Measurements from ENCODE around the gene REEP3.

The REEP3 gene

DNA sequence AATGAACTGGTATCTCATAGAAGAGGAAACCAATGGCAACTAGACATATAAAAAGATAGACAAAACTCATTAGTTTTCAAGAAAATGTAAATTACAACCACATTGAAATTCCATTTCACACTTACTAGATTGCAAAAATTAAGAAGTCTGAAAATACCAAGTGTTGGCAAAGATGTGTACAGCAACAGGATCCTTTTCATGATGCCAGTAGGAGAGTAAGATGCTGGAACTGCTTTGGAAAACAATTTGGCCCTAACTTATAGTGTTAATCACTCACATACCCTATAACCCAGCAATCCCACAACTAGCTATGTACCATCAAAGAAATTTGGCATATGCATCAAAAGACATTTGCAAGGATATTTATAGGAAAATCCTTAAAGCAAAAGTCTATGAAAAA lies 15.5 kb downstream of the REEP3 start:
- no peaks in the 10 kb centered on the region for H3K36me3 ChIP-seq (ENCODE audit: control insufficient read depth, insufficient read depth, low read length)
- H3K9ac ChIP-seq (ENCODE audit: low read depth, low read length), result no peak overlapping the region
- H3K4me1 ChIP-seq (ENCODE audit: control insufficient read depth, insufficient read depth, low read length), result no peaks in the 10 kb centered on the region
- H3K4me3 ChIP-seq (ENCODE audit: low read depth, low read length), result no peak overlapping the region
- H3K9me3 ChIP-seq (ENCODE audit: control insufficient read depth, insufficient read depth, low read length), result no peaks in the 10 kb centered on the region
- H3K27me3 ChIP-seq (ENCODE audit: control insufficient read depth, insufficient read depth, low read length), result no peaks in the 10 kb centered on the region

DNA sequence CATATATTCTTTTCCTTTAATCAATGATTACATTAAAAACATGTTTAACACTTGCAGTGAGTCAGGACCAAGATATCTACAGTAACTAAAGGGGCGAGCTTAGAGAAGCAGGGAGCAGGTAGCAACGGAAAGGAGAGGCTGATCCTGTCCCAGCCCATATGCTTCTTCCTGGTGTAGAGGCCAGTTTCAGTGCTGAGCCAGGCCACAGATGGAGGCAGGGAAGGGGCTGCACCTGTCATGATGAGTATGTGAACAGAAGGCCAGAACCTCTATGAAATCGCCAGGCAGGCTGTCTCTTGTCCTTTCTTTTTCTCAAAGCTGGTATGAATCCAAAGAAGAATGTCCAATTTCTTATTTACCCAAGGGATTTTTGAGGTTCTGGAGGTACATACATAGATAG lies 16.3 kb downstream of the REEP3 start:
- H3K9ac ChIP-seq (ENCODE audit: low read depth, low read length), result no peak overlapping the region
- no peaks in the 10 kb centered on the region for H3K36me3 ChIP-seq (ENCODE audit: control insufficient read depth, insufficient read depth, low read length)
- no peaks in the 10 kb centered on the region for H3K27me3 ChIP-seq (ENCODE audit: control insufficient read depth, insufficient read depth, low read length)
- no peak overlapping the region for H3K4me3 ChIP-seq (ENCODE audit: low read depth, low read length)
- H3K4me1 ChIP-seq (ENCODE audit: control insufficient read depth, insufficient read depth, low read length), result no peaks in the 10 kb centered on the region
- H3K9me3 ChIP-seq (ENCODE audit: control insufficient read depth, insufficient read depth, low read length), result no peaks in the 10 kb centered on the region

DNA sequence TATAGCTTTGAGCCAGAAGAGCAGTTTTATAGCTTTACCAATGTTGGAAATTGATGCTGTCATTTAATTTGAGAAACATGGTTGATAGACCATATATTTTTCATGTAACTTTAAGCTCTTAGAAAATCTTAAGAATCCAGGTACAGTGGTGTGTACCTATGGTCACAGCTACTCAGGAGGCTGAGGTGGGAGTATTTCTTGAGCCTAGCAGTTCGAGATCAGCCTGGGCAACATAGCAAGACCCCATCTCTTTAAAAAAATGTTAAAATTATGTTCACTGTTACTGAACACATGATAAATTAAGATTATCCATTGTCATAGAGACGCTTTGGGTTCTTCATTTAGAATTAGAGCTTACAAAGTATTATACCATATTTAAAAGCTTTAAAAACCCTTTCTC lies 18.2 kb downstream of the REEP3 start:
- no peak overlapping the region for H3K4me3 ChIP-seq (ENCODE audit: low read depth, low read length)
- H3K36me3 ChIP-seq (ENCODE audit: control insufficient read depth, insufficient read depth, low read length), result no peaks in the 10 kb centered on the region
- no peaks in the 10 kb centered on the region for H3K9me3 ChIP-seq (ENCODE audit: control insufficient read depth, insufficient read depth, low read length)
- H3K27me3 ChIP-seq (ENCODE audit: control insufficient read depth, insufficient read depth, low read length), result no peaks in the 10 kb centered on the region
- peaks cover 4% of the 10 kb centered on the region for H3K4me1 ChIP-seq (ENCODE audit: control insufficient read depth, insufficient read depth, low read length)
- no peak overlapping the region for H3K9ac ChIP-seq (ENCODE audit: low read depth, low read length)

DNA sequence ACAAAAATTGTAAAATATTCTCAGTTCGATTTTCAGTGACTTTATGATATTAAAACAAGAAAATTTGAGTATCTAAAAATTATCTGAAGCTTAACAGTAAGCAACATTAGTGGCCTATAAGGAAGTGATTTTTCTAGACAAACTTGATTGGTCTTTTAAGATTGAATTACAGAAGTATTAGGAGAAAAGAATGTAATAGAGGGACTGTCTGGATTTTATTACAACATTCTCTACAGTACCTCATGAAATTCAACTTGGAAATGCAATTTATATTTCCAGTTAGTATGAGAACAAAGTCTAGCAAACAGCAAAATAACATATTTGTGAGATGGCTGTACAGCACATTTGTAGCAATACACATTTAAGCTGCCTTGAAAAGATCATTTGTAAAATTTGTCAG lies 18.8 kb downstream of the REEP3 start:
- Histone ChIP-seq H3K36me3 (ENCODE audit: control insufficient read depth, insufficient read depth, low read length) (no peaks in the 10 kb centered on the region), H3K27me3 (ENCODE audit: control insufficient read depth, insufficient read depth, low read length) (no peaks in the 10 kb centered on the region)

DNA sequence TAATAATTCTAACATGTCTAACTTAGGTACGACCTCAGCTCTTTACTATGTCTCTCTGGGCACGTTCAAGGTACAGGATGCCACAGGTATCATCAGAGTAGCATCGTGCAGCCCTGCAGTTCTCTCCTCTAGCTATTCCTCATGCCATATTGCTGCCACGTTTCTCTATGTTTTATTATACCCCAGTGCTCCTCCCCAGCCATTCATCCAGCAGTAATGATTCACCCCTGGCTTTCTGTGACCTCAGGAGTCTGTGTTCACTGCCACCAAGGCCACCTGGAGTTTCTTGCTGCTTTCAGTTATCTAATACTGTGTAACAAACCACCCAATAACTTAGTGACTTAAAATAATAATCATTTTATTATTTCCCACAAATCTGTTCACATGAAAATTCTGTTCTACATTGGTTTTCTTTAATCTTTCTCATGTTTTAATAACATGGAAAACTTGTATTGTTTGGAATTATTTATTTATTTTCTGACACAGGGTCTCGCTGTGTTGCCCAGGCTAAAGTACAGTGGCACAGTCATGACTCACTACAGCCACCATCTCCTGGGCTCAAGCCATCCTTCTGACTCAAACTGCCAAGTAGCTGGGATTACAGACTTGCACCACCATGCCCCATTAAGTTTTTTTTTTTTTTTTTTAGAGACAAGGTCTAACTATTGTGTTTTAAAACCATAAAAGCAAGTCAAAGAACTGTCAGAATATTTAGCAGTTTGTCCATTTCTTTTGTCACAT lies 21.8 kb downstream of the REEP3 start:
- Histone ChIP-seq H3K9me3 (ENCODE audit: control insufficient read depth, insufficient read depth, low read length) (no peaks in the 10 kb centered on the region), H3K4me3 (ENCODE audit: low read depth, low read length) (no peak overlapping the region), H3K27me3 (ENCODE audit: control insufficient read depth, insufficient read depth, low read length) (no peaks in the 10 kb centered on the region), H3K9ac (ENCODE audit: low read depth, low read length) (no peak overlapping the region), H3K4me1 (ENCODE audit: control insufficient read depth, insufficient read depth, low read length) (peaks cover 6% of the 10 kb centered on the region), H3K36me3 (ENCODE audit: control insufficient read depth, insufficient read depth, low read length) (no peaks in the 10 kb centered on the region)

More for the DNA sequence above, 18.8 kb downstream of the REEP3 start:
- Histone ChIP-seq H3K9ac (ENCODE audit: low read depth, low read length) (no peak overlapping the region), H3K4me1 (ENCODE audit: control insufficient read depth, insufficient read depth, low read length) (peaks cover 6% of the 10 kb centered on the region), H3K4me3 (ENCODE audit: low read depth, low read length) (no peak overlapping the region), H3K9me3 (ENCODE audit: control insufficient read depth, insufficient read depth, low read length) (no peaks in the 10 kb centered on the region)

DNA sequence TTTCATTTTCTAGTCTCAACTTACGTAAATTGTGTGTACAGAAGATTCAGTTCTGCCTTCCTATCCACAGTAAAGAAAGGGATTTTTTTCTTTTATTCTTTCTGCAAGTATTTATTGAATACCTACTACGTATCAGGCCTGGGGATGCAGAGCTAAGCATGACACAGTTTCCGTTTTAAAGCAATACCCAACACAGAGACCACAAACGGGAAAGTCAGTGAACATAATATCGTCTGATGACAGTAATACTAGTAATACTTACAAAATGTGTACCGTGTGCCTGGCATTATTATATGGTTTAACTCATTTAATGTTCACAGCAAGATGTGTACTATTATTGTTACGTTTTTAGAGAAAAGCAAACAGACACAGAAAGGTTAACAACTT lies 22.4 kb downstream of the REEP3 start:
- Histone ChIP-seq H3K4me3 (ENCODE audit: low read depth, low read length) (no peak overlapping the region), H3K36me3 (ENCODE audit: control insufficient read depth, insufficient read depth, low read length) (no peaks in the 10 kb centered on the region), H3K27me3 (ENCODE audit: control insufficient read depth, insufficient read depth, low read length) (no peaks in the 10 kb centered on the region)

DNA sequence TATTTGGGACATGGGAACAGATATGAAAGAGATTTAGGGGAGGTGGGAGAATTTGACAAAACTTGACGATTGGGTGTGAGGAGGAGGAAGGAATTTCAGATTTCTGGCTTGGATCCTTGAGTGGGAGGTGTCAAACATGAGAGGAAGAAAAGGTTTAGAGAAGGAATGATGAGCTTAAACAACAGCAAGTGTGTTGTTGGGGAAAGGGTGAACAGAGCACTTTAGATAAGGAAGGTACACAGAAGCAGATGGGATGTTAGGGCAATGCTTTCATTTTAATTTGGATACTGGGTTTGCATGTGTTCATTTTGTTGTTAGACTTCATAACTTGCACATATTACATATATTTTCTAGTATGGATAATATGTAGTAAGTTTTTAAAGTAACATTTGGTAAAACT lies 23.2 kb downstream of the REEP3 start:
- H3K36me3 ChIP-seq (ENCODE audit: control insufficient read depth, insufficient read depth, low read length), result no peaks in the 10 kb centered on the region
- peaks cover 6% of the 10 kb centered on the region for H3K4me1 ChIP-seq (ENCODE audit: control insufficient read depth, insufficient read depth, low read length)
- H3K4me3 ChIP-seq (ENCODE audit: low read depth, low read length), result no peak overlapping the region
- no peak overlapping the region for H3K9ac ChIP-seq (ENCODE audit: low read depth, low read length)
- no peaks in the 10 kb centered on the region for H3K9me3 ChIP-seq (ENCODE audit: control insufficient read depth, insufficient read depth, low read length)
- no peaks in the 10 kb centered on the region for H3K27me3 ChIP-seq (ENCODE audit: control insufficient read depth, insufficient read depth, low read length)

More for the DNA sequence above, 22.4 kb downstream of the REEP3 start:
- Histone ChIP-seq H3K9me3 (ENCODE audit: control insufficient read depth, insufficient read depth, low read length) (no peaks in the 10 kb centered on the region), H3K4me1 (ENCODE audit: control insufficient read depth, insufficient read depth, low read length) (peaks cover 6% of the 10 kb centered on the region), H3K9ac (ENCODE audit: low read depth, low read length) (no peak overlapping the region)

DNA sequence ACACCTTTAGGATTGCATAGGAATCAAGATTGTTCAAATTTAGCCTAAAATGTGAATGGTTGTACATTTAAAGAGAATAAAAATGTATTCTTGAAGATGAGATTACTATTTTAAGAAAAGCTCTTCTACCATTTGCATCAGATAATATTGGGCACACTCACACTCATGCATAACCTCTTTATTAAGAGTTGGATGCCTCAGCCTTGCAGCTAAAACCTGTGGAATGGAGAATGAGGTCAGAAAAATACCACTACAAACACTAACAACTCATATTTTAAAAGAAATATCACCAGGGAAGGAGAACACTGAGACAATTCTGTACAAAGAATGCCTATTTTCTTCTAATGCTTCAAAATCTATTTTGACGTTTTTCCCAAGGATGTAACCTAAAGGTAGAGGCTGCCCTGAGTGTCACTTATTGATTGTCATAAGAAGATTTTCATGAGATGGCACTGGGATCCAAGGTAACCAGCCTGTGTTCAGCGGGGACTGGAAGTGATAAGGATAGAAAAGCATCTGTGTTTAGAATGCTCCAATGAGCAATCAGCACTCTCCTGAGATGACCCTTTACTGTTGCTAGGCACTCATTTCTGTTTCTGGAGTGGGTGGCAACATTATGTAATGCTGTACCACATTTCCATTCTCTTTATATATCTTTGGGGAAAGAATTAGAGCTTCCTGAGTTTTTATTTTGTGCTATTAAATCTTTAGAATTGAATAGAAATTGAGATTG lies 26.6 kb downstream of the REEP3 start:
- Histone ChIP-seq H3K36me3 (ENCODE audit: control insufficient read depth, insufficient read depth, low read length) (no peaks in the 10 kb centered on the region), H3K4me3 (ENCODE audit: low read depth, low read length) (no peak overlapping the region), H3K9me3 (ENCODE audit: control insufficient read depth, insufficient read depth, low read length) (no peaks in the 10 kb centered on the region), H3K9ac (ENCODE audit: low read depth, low read length) (no peak overlapping the region), H3K27me3 (ENCODE audit: control insufficient read depth, insufficient read depth, low read length) (no peaks in the 10 kb centered on the region), H3K4me1 (ENCODE audit: control insufficient read depth, insufficient read depth, low read length) (peaks cover 6% of the 10 kb centered on the region)

DNA sequence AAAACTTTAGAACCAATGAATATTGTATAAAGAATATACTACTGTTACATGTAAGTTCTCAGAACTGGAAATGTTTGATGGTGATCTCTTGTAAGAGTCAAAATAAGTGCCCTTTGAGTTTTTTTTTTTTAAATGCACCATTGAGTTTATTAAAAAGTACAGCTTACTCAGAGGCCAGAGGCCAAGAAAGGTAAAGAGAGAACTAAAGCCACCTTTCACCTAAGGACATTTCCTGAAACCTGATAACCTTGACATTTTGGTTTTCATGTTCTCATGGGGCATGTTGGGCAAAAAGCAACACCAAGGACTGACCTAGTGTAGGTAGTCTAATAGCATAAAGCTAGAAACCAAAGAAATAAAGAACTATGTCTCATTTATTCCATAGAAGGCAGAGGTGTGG lies 27.7 kb downstream of the REEP3 start:
- Histone ChIP-seq H3K9me3 (ENCODE audit: control insufficient read depth, insufficient read depth, low read length) (no peaks in the 10 kb centered on the region), H3K27me3 (ENCODE audit: control insufficient read depth, insufficient read depth, low read length) (no peaks in the 10 kb centered on the region), H3K36me3 (ENCODE audit: control insufficient read depth, insufficient read depth, low read length) (no peaks in the 10 kb centered on the region), H3K4me1 (ENCODE audit: control insufficient read depth, insufficient read depth, low read length) (peaks cover 6% of the 10 kb centered on the region), H3K9ac (ENCODE audit: low read depth, low read length) (no peak overlapping the region), H3K4me3 (ENCODE audit: low read depth, low read length) (no peak overlapping the region)

DNA sequence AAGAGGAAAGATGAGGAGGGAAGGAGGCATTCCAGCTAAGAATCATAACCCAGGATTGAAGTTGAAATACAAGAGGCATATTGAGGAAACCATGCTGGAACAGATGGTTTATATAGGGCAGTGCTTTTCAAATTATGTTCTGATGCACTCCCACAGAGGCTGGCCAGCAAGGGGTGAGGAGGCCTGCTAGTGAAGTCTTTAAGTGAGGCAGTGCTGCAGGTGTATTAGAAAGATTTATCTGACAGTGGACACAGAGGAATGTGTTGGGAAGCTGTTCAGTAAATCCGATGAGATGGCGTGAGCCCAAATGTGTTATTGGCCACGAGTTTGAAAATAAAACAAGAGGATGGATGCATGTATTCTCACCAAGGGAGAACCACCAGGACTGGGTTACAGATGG lies 28.6 kb downstream of the REEP3 start:
- no peak overlapping the region for H3K4me3 ChIP-seq (ENCODE audit: low read depth, low read length)
- no peaks in the 10 kb centered on the region for H3K36me3 ChIP-seq (ENCODE audit: control insufficient read depth, insufficient read depth, low read length)
- no peaks in the 10 kb centered on the region for H3K4me1 ChIP-seq (ENCODE audit: control insufficient read depth, insufficient read depth, low read length)
- H3K27me3 ChIP-seq (ENCODE audit: control insufficient read depth, insufficient read depth, low read length), result no peaks in the 10 kb centered on the region
- no peaks in the 10 kb centered on the region for H3K9me3 ChIP-seq (ENCODE audit: control insufficient read depth, insufficient read depth, low read length)
- H3K9ac ChIP-seq (ENCODE audit: low read depth, low read length), result no peak overlapping the region

DNA sequence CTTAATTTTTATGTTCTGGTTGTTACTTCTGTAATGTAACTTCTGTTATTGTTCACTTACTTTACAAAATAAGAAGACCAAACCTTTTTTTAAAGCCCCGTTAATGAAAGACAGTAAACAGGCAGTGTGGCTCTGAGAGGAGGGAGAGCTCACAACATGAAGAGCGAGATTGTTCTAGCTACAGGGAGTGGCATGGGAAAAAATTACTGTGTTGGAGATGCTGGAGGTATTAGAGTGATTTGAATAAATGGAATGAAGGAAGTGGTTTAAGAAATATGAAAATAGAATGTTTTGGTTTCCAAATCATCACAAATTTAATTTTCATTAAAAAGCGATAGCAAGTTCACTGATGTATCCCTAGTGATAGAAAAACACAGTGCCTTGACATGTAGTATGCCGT lies 31.8 kb downstream of the REEP3 start:
- H3K36me3 ChIP-seq (ENCODE audit: control insufficient read depth, insufficient read depth, low read length), result no peaks in the 10 kb centered on the region
- H3K9ac ChIP-seq (ENCODE audit: low read depth, low read length), result no peak overlapping the region
- H3K4me1 ChIP-seq (ENCODE audit: control insufficient read depth, insufficient read depth, low read length), result no peaks in the 10 kb centered on the region

DNA sequence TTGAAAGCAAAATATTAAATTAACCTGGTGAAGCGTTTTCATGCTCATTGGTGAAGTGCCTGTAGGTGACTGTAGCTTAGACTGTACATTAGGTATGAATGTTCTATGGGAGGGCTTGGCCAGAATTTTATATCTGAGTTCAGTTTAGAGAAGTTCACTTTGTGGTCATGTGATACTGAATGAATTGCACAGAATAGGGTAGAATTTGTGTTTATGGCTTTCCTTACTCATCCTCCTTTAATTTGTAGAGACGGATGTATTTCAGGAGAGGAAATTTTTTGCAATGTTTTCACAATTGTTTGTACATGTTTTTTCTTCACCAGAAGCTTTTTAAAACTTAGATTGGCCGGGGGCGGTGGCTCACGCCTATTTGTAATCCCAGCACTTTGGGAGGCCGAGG lies 32.3 kb downstream of the REEP3 start:
- Histone ChIP-seq H3K9me3 (ENCODE audit: control insufficient read depth, insufficient read depth, low read length) (no peaks in the 10 kb centered on the region), H3K4me1 (ENCODE audit: control insufficient read depth, insufficient read depth, low read length) (no peaks in the 10 kb centered on the region), H3K9ac (ENCODE audit: low read depth, low read length) (no peak overlapping the region), H3K4me3 (ENCODE audit: low read depth, low read length) (no peak overlapping the region), H3K27me3 (ENCODE audit: control insufficient read depth, insufficient read depth, low read length) (no peaks in the 10 kb centered on the region), H3K36me3 (ENCODE audit: control insufficient read depth, insufficient read depth, low read length) (no peaks in the 10 kb centered on the region)

More for the DNA sequence above, 31.8 kb downstream of the REEP3 start:
- H3K9me3 ChIP-seq (ENCODE audit: control insufficient read depth, insufficient read depth, low read length), result no peaks in the 10 kb centered on the region
- no peak overlapping the region for H3K4me3 ChIP-seq (ENCODE audit: low read depth, low read length)
- no peaks in the 10 kb centered on the region for H3K27me3 ChIP-seq (ENCODE audit: control insufficient read depth, insufficient read depth, low read length)

Data from iPS-15b (cell line).